Measurements from ENCODE around the gene NELFE.

DNA sequence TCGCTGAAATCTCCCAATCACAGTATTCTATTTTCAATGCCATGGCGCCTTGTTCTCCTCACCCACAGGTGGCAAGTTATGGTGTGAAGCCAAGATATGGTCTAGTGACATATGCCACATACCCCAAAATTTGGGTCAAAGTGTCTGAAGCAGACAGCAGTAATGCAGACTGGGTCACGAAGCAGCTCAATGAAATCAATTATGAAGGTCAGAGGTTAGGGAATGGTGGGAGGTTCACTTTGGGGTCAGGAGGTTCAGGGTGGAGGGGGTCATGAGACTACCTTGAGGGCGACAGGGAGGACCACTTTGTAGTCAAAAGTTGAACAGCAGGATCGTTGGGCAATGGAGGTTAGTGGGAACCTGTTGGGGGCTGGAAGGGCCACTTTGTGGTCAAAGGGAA is 10.5 kb downstream of the NELFE start:
- TF ChIP-seq, protein P1, sequence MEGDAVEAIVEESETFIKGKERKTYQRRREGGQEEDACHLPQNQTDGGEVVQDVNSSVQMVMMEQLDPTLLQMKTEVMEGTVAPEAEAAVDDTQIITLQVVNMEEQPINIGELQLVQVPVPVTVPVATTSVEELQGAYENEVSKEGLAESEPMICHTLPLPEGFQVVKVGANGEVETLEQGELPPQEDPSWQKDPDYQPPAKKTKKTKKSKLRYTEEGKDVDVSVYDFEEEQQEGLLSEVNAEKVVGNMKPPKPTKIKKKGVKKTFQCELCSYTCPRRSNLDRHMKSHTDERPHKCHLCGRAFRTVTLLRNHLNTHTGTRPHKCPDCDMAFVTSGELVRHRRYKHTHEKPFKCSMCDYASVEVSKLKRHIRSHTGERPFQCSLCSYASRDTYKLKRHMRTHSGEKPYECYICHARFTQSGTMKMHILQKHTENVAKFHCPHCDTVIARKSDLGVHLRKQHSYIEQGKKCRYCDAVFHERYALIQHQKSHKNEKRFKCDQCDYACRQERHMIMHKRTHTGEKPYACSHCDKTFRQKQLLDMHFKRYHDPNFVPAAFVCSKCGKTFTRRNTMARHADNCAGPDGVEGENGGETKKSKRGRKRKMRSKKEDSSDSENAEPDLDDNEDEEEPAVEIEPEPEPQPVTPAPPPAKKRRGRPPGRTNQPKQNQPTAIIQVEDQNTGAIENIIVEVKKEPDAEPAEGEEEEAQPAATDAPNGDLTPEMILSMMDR (IDR thresholded peaks at IDR 0.05): no peak
- TF ChIP-seq POLR2A (IDR thresholded peaks at IDR 0.05): no peak
